ENCODE results near the gene SPACA6. TPM values are rescaled to one million over a fixed set of nuclear protein-coding genes. Genes with fewer than 3 reads are reported as not detected.
"Not testable (repeated sequence)": the region's sequence is repeated elsewhere in the genome, so short reads cannot be mapped to it uniquely, and the experiment has no call there.

SPACA6 gene
- 2.8 and 3.6 TPM in 2 replicates for total RNA-seq (2014; rRNA removed; shearing (Covaris generic))

GRCh38 chr19:51693260-51693659 lies at the start of gene SPACA6:
Gene SPACA6, plus strand, starts transcription at chr19:51693330. Its CDS starts 197 bp downstream, at chr19:51693527.
- DNase-seq (ENCODE audit: low read depth) = no peak

GRCh38 chr19:51644636-51645271 lies 48.4 kb upstream of the SPACA6 start:
- DNase-seq (ENCODE audit: low read depth) = no peak

- DNase-seq (ENCODE audit: low read depth) = not testable (repeated sequence)
Measured at GRCh38 chr19:51646730-51647129, 46.4 kb upstream of the SPACA6 start, which contains the start of gene SIGLEC14. Gene SIGLEC14, minus strand, starts transcription at chr19:51646825. Its CDS starts 66 bp downstream, at chr19:51646759.

GRCh38 chr19:51647318-51647717 lies 45.8 kb upstream of the SPACA6 start:
- no peak for DNase-seq (ENCODE audit: low read depth)

GRCh38 chr19:51651216-51651846 lies 41.8 kb upstream of the SPACA6 start:
- DNase-seq (ENCODE audit: low read depth) = no peak

GRCh38 chr19:51652266-51652665 lies 40.9 kb upstream of the SPACA6 start:
- DNase-seq (ENCODE audit: low read depth) = no peak

- DNase-seq (ENCODE audit: low read depth) = no peak
Measured at GRCh38 chr19:51653162-51653561, 40.0 kb upstream of the SPACA6 start.

GRCh38 chr19:51654783-51655182 lies 38.3 kb upstream of the SPACA6 start:
- DNase-seq (ENCODE audit: low read depth) = peak; percentile 19

GRCh38 chr19:51660975-51661600 lies 32.0 kb upstream of the SPACA6 start:
- peak; percentile 80 for DNase-seq (ENCODE audit: low read depth)

- no peak for DNase-seq (ENCODE audit: low read depth)
Measured at GRCh38 chr19:51663650-51664049, 29.5 kb upstream of the SPACA6 start.

GRCh38 chr19:51664131-51664530 lies 29.0 kb upstream of the SPACA6 start:
- no peak for DNase-seq (ENCODE audit: low read depth)

GRCh38 chr19:51664997-51665396 lies 28.1 kb upstream of the SPACA6 start:
- DNase-seq (ENCODE audit: low read depth) = peak; percentile 58

GRCh38 chr19:51668216-51668615 lies 24.9 kb upstream of the SPACA6 start:
- no peak for DNase-seq (ENCODE audit: low read depth)

- DNase-seq (ENCODE audit: low read depth) = peak; percentile 25
Measured at GRCh38 chr19:51675911-51676565, 17.1 kb upstream of the SPACA6 start.

- DNase-seq (ENCODE audit: low read depth) = no peak
Measured at GRCh38 chr19:51676566-51677083, 16.5 kb upstream of the SPACA6 start.

- DNase-seq (ENCODE audit: low read depth) = no peak
Measured at GRCh38 chr19:51680474-51680873, 12.7 kb upstream of the SPACA6 start.

GRCh38 chr19:51681286-51681941 lies 11.7 kb upstream of the SPACA6 start:
- DNase-seq (ENCODE audit: low read depth) = no peak

GRCh38 chr19:51686171-51686570 lies 7.0 kb upstream of the SPACA6 start:
- DNase-seq (ENCODE audit: low read depth) = no peak

- peak; percentile 70 for DNase-seq (ENCODE audit: low read depth)
Measured at GRCh38 chr19:51687791-51688670, 5.1 kb upstream of the SPACA6 start.

Measured in Daoy (cell line).